H9 (cell line): ENCODE measurements around the gene RAB40B. TPM values are rescaled to one million over a fixed set of nuclear protein-coding genes. Genes with fewer than 3 reads are reported as not detected.

Source experiments
- DNase-seq: peaks from one replicate; pipeline ENCODE4 v3.0.0-alpha.2; 2017
- H2AFZ ChIP-seq: one replicate; pipeline ENCODE4 v1.6.1; 2013; ENCODE audit warnings: mild to moderate bottlenecking, low read length, control low read depth, moderate library complexity
- H2AK5ac ChIP-seq: 2 replicates; pipeline ENCODE4 v1.6.1; 2013; ENCODE audit warnings: low read length, control low read depth, mixed read lengths; ENCODE audit not compliant: insufficient read length
- H2BK120ac ChIP-seq: one replicate; pipeline ENCODE4 v1.6.1; 2013; ENCODE audit warnings: low read depth, mild to moderate bottlenecking, low read length, control low read depth, inconsistent platforms; ENCODE audit not compliant: poor library complexity, severe bottlenecking
- H2BK12ac ChIP-seq: 2 replicates; pipeline ENCODE4 v1.6.1; 2013; ENCODE audit warnings: low read length, control low read depth, mixed read lengths, low read depth; ENCODE audit not compliant: insufficient read length
- H2BK15ac ChIP-seq: 2 replicates; pipeline ENCODE4 v1.6.1; 2013; ENCODE audit warnings: low read depth, low read length, control low read depth
- H2BK20ac ChIP-seq: one replicate; pipeline ENCODE4 v1.6.1; 2013; ENCODE audit warnings: low read depth, mild to moderate bottlenecking, low read length, control low read depth, inconsistent platforms; ENCODE audit not compliant: poor library complexity, severe bottlenecking
- H2BK5ac ChIP-seq: 2 replicates; pipeline ENCODE4 v1.6.1; 2013; ENCODE audit warnings: low read length, control low read depth, mixed read lengths; ENCODE audit not compliant: insufficient read length
- H3K14ac ChIP-seq: 2 replicates; pipeline ENCODE4 v1.6.1; 2013; ENCODE audit warnings: low read length, control low read depth; ENCODE audit not compliant: insufficient read depth
- H3K18ac ChIP-seq: 2 replicates; pipeline ENCODE4 v1.6.1; 2013; ENCODE audit warnings: low read depth, mild to moderate bottlenecking, mixed read lengths, low read length, control low read depth; ENCODE audit not compliant: insufficient read length
- H3K23ac ChIP-seq: 2 replicates; pipeline ENCODE4 v1.6.1; 2013; ENCODE audit warnings: low read length, control low read depth, mixed read lengths, low read depth; ENCODE audit not compliant: insufficient read length
- H3K23me2 ChIP-seq: 2 replicates; pipeline ENCODE4 v1.6.1; 2013; ENCODE audit warnings: low read depth, mild to moderate bottlenecking, mixed read lengths, low read length, control low read depth; ENCODE audit not compliant: insufficient read length, poor library complexity, severe bottlenecking
- H3K27ac ChIP-seq: 2 replicates; pipeline ENCODE4 v1.5.1; 2013; ENCODE audit warnings: low read length, control low read depth, mixed read lengths, low read depth; ENCODE audit not compliant: insufficient read length
- H3K27me3 ChIP-seq: 2 replicates; pipeline ENCODE4 v1.6.1; 2013; ENCODE audit warnings: low read length, control low read depth, inconsistent platforms; ENCODE audit not compliant: insufficient read depth
- H3K4ac ChIP-seq: 2 replicates; pipeline ENCODE4 v1.6.1; 2013; ENCODE audit warnings: low read depth, mild to moderate bottlenecking, control low read depth, inconsistent platforms, low read length, moderate library complexity
- H3K4me1 ChIP-seq: 2 replicates; pipeline ENCODE4 v1.6.1; 2013; ENCODE audit warnings: low read length, control low read depth, inconsistent platforms; ENCODE audit not compliant: insufficient read depth
- H3K4me2 ChIP-seq: 2 replicates; pipeline ENCODE4 v1.6.1; 2013; ENCODE audit warnings: low read length, control low read depth, mixed read lengths; ENCODE audit not compliant: insufficient read length, insufficient read depth
- H3K56ac ChIP-seq: 2 replicates; pipeline ENCODE4 v1.6.1; 2013; ENCODE audit warnings: low read depth, mild to moderate bottlenecking, mixed read lengths, low read length, control low read depth; ENCODE audit not compliant: insufficient read length
- H3K79me1 ChIP-seq: 2 replicates; pipeline ENCODE4 v1.6.1; 2013; ENCODE audit warnings: low read depth, mild to moderate bottlenecking, moderate library complexity, low read length, control low read depth, inconsistent platforms; ENCODE audit not compliant: insufficient read depth, poor library complexity, severe bottlenecking
- H3K79me2 ChIP-seq: 2 replicates; pipeline ENCODE4 v1.6.1; 2013; ENCODE audit warnings: low read length, control low read depth, inconsistent platforms; ENCODE audit not compliant: insufficient read depth
- H3K9ac ChIP-seq: 2 replicates; pipeline ENCODE4 v1.6.1; 2013; ENCODE audit warnings: low read length, control low read depth, mixed read lengths; ENCODE audit not compliant: insufficient read length; ENCODE audit errors: extremely low read depth
- H3K9me3 ChIP-seq: one replicate; pipeline ENCODE4 v1.6.1; 2013; ENCODE audit warnings: low read depth, low read length, inconsistent platforms; ENCODE audit not compliant: control insufficient read depth
- H3T11ph ChIP-seq: one replicate; pipeline ENCODE4 v1.6.1; 2013; ENCODE audit warnings: mild to moderate bottlenecking, low read length, control low read depth, inconsistent platforms
- H4K20me1 ChIP-seq: one replicate; pipeline ENCODE4 v1.6.1; 2013; ENCODE audit not compliant: control insufficient read depth, insufficient read length, insufficient read depth
- H4K5ac ChIP-seq: 2 replicates; pipeline ENCODE4 v1.6.1; 2013; ENCODE audit warnings: low read depth, mild to moderate bottlenecking, mixed read lengths, low read length, control low read depth; ENCODE audit not compliant: insufficient read length
- H4K8ac ChIP-seq: replicated peaks from 2 replicates; pipeline ENCODE4 v1.6.1; 2013; ENCODE audit warnings: low read length, control low read depth, mixed read lengths, low read depth; ENCODE audit not compliant: insufficient read length
- H4K91ac ChIP-seq: 2 replicates; pipeline ENCODE4 v1.6.1; 2013; ENCODE audit warnings: low read depth, mild to moderate bottlenecking, moderate library complexity, mixed read lengths, low read length, control low read depth; ENCODE audit not compliant: insufficient read length
- H3K27ac Mint-ChIP-seq, 3 experiments: 2 replicates in 2 of 3; 3 replicates in 1 of 3; pipeline ENCODE4 v1.8.0; 2020 to 2021; ENCODE audit warnings: mixed read lengths in 3 of 3, mild to moderate bottlenecking in 1 of 3, moderate library complexity in 1 of 3
- H3K27me3 Mint-ChIP-seq: 2 replicates; pipeline ENCODE4 v1.8.0; 2021; ENCODE audit warnings: low read depth, mild to moderate bottlenecking, moderate library complexity, mixed read lengths
- H3K36me3 Mint-ChIP-seq, 3 experiments: 2 replicates in 2 of 3; 3 replicates in 1 of 3; pipeline ENCODE4 v1.8.0; 2020 to 2021; ENCODE audit warnings: low read depth in 3 of 3, mixed read lengths in 3 of 3; ENCODE audit not compliant: insufficient read depth in 1 of 3
- H3K4me1 Mint-ChIP-seq, 2 experiments: 2 replicates each; pipeline ENCODE4 v1.8.0; 2020; ENCODE audit warnings: mixed read lengths in 2 of 2
- H3K4me3 Mint-ChIP-seq, 2 experiments: 2 replicates in 1 of 2; 3 replicates in 1 of 2; pipeline ENCODE4 v1.8.0; 2020 to 2021; ENCODE audit warnings: mild to moderate bottlenecking in 2 of 2, mixed read lengths in 2 of 2, moderate library complexity in 1 of 2
- H3K9me3 Mint-ChIP-seq, 2 experiments: 2 replicates in 1 of 2; 3 replicates in 1 of 2; pipeline ENCODE4 v1.8.0; 2020; ENCODE audit warnings: mild to moderate bottlenecking in 2 of 2, mixed read lengths in 2 of 2, moderate library complexity in 1 of 2
- CTCF ChIP-seq: fragments of 200-600 bp; sonication (generic); conservative IDR thresholded peaks from 3 replicates; pipeline ENCODE4 v1.8.0; 2021; ENCODE audit warnings: antibody characterized with exemption, mild to moderate bottlenecking
- WGBS: extraction: QIAGEN DNeasy Blood & Tissue Kit; methylation state at CpG from one replicate; pipeline ENCODE4 v1.1.7; 2013; ENCODE audit warnings: missing lambda C conversion rate, low lambda C conversion rate, mixed read lengths; ENCODE audit not compliant: insufficient read length; ENCODE audit errors: extremely low coverage; 5-methylcytosine and 5-hydroxymethylcytosine counted together
- total RNA-seq: library from RNA; stranded (reverse); gene quantifications from 2 replicates; pipeline ENCODE4 v1.2.1, GENCODE V29; 2021

Gene RAB40B
- total RNA-seq, 1 experiment from 2014 or later, result 3.5 TPM

GRCh38 chr17:82615084-82616020, 83.1 kb downstream of the RAB40B start:
- WGBS, result no CpG with 5 or more reads among the region's 45 CpGs
- no peak overlapping the region for H3K4me2 ChIP-seq
- no peak overlapping the region for H2BK15ac ChIP-seq
- no peaks in the 10 kb centered on the region for H3K4me1 ChIP-seq
- H3K27me3 ChIP-seq, result no peaks in the 10 kb centered on the region
- H3K79me2 ChIP-seq, result no peaks in the 10 kb centered on the region
- no peak overlapping the region for H3K18ac ChIP-seq
- no peaks in the 10 kb centered on the region; a peak in 1 of 5 replicates for H3K9me3 Mint-ChIP-seq
- no peaks in the 10 kb centered on the region for H3K9me3 ChIP-seq
- peak; percentile 73 for DNase-seq
- H3K23me2 ChIP-seq, result no peaks in the 10 kb centered on the region
- H2BK120ac ChIP-seq, result no peak overlapping the region
- H3K4ac ChIP-seq, result no peak overlapping the region
- no peak overlapping the region for H2BK12ac ChIP-seq
- H4K8ac ChIP-seq, result no peak overlapping the region
- H3K4me1 Mint-ChIP-seq, result peaks cover 0 to 4% of the 10 kb centered on the region in 2 experiments; a peak in 1 of 4 replicates
- H4K5ac ChIP-seq, result no peak overlapping the region
- no peaks in the 10 kb centered on the region for H3K27me3 Mint-ChIP-seq
- no peak overlapping the region for H3K4me3 Mint-ChIP-seq
- no peak overlapping the region for H3K23ac ChIP-seq
- no peak overlapping the region for H3K56ac ChIP-seq
- H2AFZ ChIP-seq, result no peak overlapping the region
- no peak overlapping the region for H3T11ph ChIP-seq
- H2AK5ac ChIP-seq, result no peak overlapping the region
- H3K9ac ChIP-seq, result no peak overlapping the region
- peak overlapping the region in 1 of 3 experiments; percentile 84; a peak in 1 of 7 replicates for H3K27ac Mint-ChIP-seq
- no peaks in the 10 kb centered on the region for H3K79me1 ChIP-seq
- no peak overlapping the region for H2BK5ac ChIP-seq
- H4K91ac ChIP-seq, result no peak overlapping the region
- no peak overlapping the region for H3K27ac ChIP-seq
- TF ChIP-seq CTCF, result peak; percentile 59
- H3K36me3 Mint-ChIP-seq, result peaks cover 38 to 81% (median 74%) of the 10 kb centered on the region in 3 experiments
- H3K14ac ChIP-seq, result no peak overlapping the region
- H4K20me1 ChIP-seq, result no peaks in the 10 kb centered on the region
- no peak overlapping the region for H2BK20ac ChIP-seq
